Activated T-cell treated with anti-CD3 and anti-CD28 coated beads for 4 hours (primary cell): Measurements from ENCODE around the gene TESMIN.

Experiments used
- DNase-seq: peaks from one replicate; pipeline ENCODE4 v3.0.0-alpha.2; 2020

TESMIN gene

GRCh38 chr11:68680541-68681231, 70.6 kb downstream of the TESMIN start:
- DNase-seq, result no peak

- no peak for DNase-seq
These were observed 73.3 kb downstream of the TESMIN start for GRCh38 chr11:68678031-68678441.

GRCh38 chr11:68677432-68677831, 73.9 kb downstream of the TESMIN start:
- DNase-seq, result no peak

GRCh38 chr11:68674461-68674860, 76.9 kb downstream of the TESMIN start:
- DNase-seq, result no peak

- no peak for DNase-seq
These were observed 77.3 kb downstream of the TESMIN start for GRCh38 chr11:68673991-68674390.

- no peak for DNase-seq
These were observed 77.9 kb downstream of the TESMIN start for GRCh38 chr11:68673306-68673945.

- DNase-seq, result no peak
These were observed 80.9 kb downstream of the TESMIN start for GRCh38 chr11:68670208-68670992.

- DNase-seq, result no peak
These were observed 81.8 kb downstream of the TESMIN start for GRCh38 chr11:68669301-68670090.

GRCh38 chr11:68667511-68668500, 83.5 kb downstream of the TESMIN start:
- no peak for DNase-seq

- DNase-seq, result no peak
These were observed 84.5 kb downstream of the TESMIN start for GRCh38 chr11:68666849-68667248.

- DNase-seq, result no peak
These were observed 85.9 kb downstream of the TESMIN start for GRCh38 chr11:68665436-68665835.

GRCh38 chr11:68664906-68665305, 86.4 kb downstream of the TESMIN start:
- no peak for DNase-seq

GRCh38 chr11:68664141-68664540, 87.2 kb downstream of the TESMIN start:
- no peak for DNase-seq

- DNase-seq, result no peak
These were observed 87.8 kb downstream of the TESMIN start for GRCh38 chr11:68663482-68664010.

GRCh38 chr11:68661697-68662603, 89.4 kb downstream of the TESMIN start:
- DNase-seq, result no peak

- DNase-seq, result no peak
These were observed 90.3 kb downstream of the TESMIN start for GRCh38 chr11:68661014-68661413.

GRCh38 chr11:68660066-68660810, 91.1 kb downstream of the TESMIN start:
- no peak for DNase-seq

GRCh38 chr11:68659158-68659921, 92.0 kb downstream of the TESMIN start:
- DNase-seq, result no peak

- no peak for DNase-seq
These were observed 92.7 kb downstream of the TESMIN start for GRCh38 chr11:68658661-68659060.
